Right renal cortex interstitium (tissue), 3 donors: ENCODE measurements around the gene MALAT1. TPM values are rescaled to one million over a fixed set of nuclear protein-coding genes. Genes with fewer than 3 reads are reported as not detected.

Experiments used
- DNase-seq, 3 donors: peaks; one replicate each; pipeline ENCODE4 v3.0.0-alpha.2; 2013; ENCODE audit warnings: low read depth in 3 of 3, low spot score in 2 of 3
- polyA plus RNA-seq, 3 donors: library from polyadenylated mRNA; unstranded; fragments of 120-200 nt; gene quantifications; one replicate each; pipeline ENCODE4 v1.2.1, GENCODE V29; 2013; ENCODE audit not compliant: insufficient read length in 3 of 3

The MALAT1 gene
- polyA plus RNA-seq, 3 donors = 444 to 1,042 (median 635) TPM

- DNase-seq = no peak
These were observed 20.3 kb upstream of the MALAT1 start for GRCh38 chr11:65478388-65479183.

GRCh38 chr11:65479184-65480145 is 19.4 kb upstream of the MALAT1 start:
- no peak for DNase-seq

DNA sequence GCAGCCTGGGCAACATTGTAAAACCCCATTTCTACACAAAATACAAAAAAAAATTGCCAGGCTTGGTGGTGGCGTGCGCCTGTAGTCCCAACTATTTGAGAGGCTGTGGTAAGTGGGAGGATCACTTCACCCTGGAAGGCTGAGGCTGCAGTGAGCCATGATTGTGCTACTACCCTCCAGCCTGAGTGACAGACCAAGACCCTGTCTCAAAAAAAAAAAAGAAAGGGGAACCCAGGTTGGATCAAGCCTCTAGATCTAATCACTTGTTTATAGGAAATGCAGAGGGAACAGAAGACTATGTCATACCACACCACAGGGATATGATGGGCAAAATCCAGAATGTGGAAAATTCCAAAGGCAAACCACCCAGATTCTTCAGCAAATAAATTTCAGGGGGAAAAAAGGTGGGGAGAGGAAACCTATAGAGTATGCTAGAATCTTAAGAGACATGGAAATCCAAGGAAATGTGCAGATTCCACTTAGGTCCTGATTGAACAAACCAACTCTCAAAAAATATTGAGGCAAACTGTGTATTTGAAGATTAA is 16.5 kb upstream of the MALAT1 start:
- DNase-seq = no peak

- no peak for DNase-seq
These were observed 13.0 kb upstream of the MALAT1 start for GRCh38 chr11:65485920-65486219.

- no peak for DNase-seq
These were observed 12.0 kb upstream of the MALAT1 start for GRCh38 chr11:65486570-65487466.

- peak; percentile 99 for DNase-seq
These were observed 11.2 kb upstream of the MALAT1 start for GRCh38 chr11:65487467-65488272.

- no peak for DNase-seq
These were observed 10.4 kb upstream of the MALAT1 start for GRCh38 chr11:65488273-65489034.

GRCh38 chr11:65489035-65489705 is 9.7 kb upstream of the MALAT1 start:
- DNase-seq = peak in 1 of 3 donors; percentile 53

GRCh38 chr11:65489706-65490320 is 9.0 kb upstream of the MALAT1 start:
- DNase-seq = no peak

- DNase-seq = no peak
These were observed 7.7 kb upstream of the MALAT1 start for GRCh38 chr11:65491163-65491465.

DNA sequence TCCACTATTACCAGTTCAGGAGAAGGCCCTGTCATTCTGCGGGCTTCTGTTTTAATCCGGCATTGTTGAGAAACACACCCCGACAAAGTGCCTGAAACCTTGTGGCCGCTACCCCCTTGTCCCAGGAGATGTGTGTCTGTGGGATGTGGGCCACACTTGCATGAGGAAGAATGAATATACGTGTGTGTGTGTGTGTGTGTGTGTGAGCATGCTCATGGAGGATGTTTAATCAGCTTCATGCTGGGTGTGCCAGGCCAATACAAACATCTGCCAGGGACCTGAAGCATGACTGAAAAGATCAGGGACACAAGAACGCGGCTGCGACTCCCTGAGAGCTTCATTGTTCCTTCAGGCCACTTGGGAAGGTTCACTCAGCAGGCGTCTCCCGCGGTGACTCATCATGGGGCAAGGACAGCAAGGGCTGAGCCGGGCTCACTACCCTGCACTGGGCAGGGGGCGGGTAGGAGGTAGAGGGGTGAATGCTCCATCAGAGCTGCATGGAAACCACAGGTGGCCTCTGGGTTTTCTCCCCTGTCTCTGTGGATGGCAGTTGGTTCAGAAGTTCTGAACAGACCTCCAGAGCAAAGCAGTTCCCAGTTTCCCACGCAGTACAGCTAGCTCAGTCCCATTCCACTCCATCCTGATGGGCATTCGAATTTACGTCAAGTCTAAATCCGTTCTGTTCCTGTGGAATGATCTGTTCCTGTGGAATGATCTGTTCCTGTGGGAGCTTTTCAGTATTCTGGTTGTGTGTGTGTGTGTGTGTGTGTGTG is 7.0 kb upstream of the MALAT1 start:
- DNase-seq = no peak

DNA sequence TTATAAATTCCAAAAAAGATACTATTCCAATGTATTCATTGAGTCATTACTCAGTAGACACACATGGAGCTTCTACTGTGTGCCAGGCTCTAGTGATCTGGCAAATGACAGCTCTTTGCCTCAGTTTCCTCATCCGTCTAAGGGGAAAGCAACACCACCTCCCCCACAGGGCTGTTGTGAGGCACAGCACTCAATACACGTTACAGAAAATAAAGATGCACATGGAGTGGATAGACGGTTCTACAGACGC is 6.5 kb upstream of the MALAT1 start:
- DNase-seq = no peak

GRCh38 chr11:65492637-65493366 is 6.0 kb upstream of the MALAT1 start:
- peak in 1 of 3 donors; percentile 39 for DNase-seq

DNA sequence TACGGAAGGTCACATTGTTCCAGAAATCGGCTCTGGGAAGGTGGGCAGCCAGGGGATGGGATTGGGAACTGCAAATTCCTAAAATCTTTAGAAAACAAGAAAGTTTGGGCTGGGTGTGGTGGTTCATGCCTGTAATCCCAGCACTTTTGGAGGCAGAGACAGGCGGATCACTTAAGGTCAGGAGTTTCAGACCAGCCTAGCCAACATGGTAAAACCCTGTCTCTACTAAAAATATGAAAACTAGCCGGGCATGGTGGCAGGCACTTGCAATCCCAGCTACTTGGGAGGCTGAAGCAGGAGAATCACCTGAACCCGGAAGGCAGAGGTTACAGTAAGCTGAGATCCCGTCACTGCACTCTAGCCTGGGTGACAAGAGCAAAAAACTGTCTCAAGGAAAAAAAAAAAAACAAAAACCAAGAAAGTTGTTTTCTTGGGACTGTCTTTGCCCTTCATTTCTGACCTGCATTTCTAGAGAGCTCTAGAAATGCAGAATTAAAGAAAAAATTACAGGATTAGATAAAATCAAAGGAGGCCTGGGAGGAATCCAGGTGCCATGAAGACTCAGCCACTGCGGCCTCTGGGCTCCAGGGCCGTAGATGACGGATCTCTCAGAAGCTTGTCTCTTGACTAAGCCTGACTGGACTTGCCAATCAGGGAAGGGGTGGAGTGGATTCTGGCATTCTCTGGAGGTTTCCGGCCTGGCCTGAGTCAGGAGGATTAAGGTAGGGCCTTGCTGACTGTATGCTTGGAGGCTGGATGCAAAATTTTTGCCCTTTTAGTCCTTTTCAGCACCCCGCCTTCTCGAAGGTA is 5.3 kb upstream of the MALAT1 start:
- no peak for DNase-seq

- no peak for DNase-seq
These were observed 2.3 kb upstream of the MALAT1 start for GRCh38 chr11:65496304-65497140.
